K562 (cell line): ENCODE data around the gene ASB11. TPM values are rescaled to one million over a fixed set of nuclear protein-coding genes. Genes with fewer than 3 reads are reported as not detected.

Experiments used
- CREB1 ChIP-seq, 2 experiments: sonication (generic) in 1 of 2; formaldehyde crosslinking in 1 of 2; IDR thresholded peaks; 2 replicates each; pipeline versions ENCODE4 v1.6.1 to v1.8.0; 2012 to 2022; ENCODE audit warnings: inconsistent platforms in 1 of 2, mild to moderate bottlenecking in 1 of 2, missing genetic modification reagents in 1 of 2, moderate library complexity in 1 of 2
- KLF10 ChIP-seq: fragments of 250-450 bp; sonication (Bioruptor Pico); IDR thresholded peaks from 2 replicates; pipeline ENCODE4 v1.6.1; 2021; ENCODE audit warnings: matching md5 sums
- NR2F6 ChIP-seq: fragments of 450-650 bp; formaldehyde crosslinking; IDR thresholded peaks from 2 replicates; pipeline ENCODE4 v1.4.0; 2020; ENCODE audit warnings: mild to moderate bottlenecking
- NUFIP1 ChIP-seq: fragments of 450-650 bp; IDR thresholded peaks from 2 replicates; pipeline ENCODE4 v1.6.1; 2018; ENCODE audit not compliant: partially characterized antibody
- POLR2B ChIP-seq: fragments of 450-650 bp; IDR thresholded peaks from 2 replicates; pipeline ENCODE4 v1.6.1; 2018; ENCODE audit warnings: low read depth; ENCODE audit not compliant: partially characterized antibody
- RFX5 ChIP-seq: IDR thresholded peaks from 2 replicates; pipeline ENCODE4 v1.6.1; 2011; ENCODE audit warnings: low read depth, mild to moderate bottlenecking, improper control_type of control experiment, low read length
- ZNF239 ChIP-seq: fragments of 250-450 bp; sonication (Bioruptor Pico); IDR thresholded peaks from 2 replicates; pipeline ENCODE4 v1.4.0; 2020; ENCODE audit warnings: mild to moderate bottlenecking
- ZNF253 ChIP-seq: fragments of 250-450 bp; sonication (Bioruptor Pico); conservative IDR thresholded peaks from 2 replicates; pipeline ENCODE4 v1.6.1; 2021; ENCODE audit warnings: mild to moderate bottlenecking
- ZNF316 ChIP-seq: fragments of 450-650 bp; IDR thresholded peaks from 2 replicates; pipeline ENCODE4 v1.6.1; 2016
- polyA plus RNA-seq, 8 experiments: library from polyadenylated mRNA; depleted of rRNA in 4 of 8; stranded (reverse) in 5 of 8; unstranded in 3 of 8; fragments of >200 nt; fragmentation: Nextera tagmentation in 2 of 8; fragmentation: Illumina TruSeq in 1 of 8; extraction: Ambion mirVana in 2 of 8; extraction: Trizol in 1 of 8; gene quantifications; 2 replicates each; pipeline versions ENCODE4 v1.2.1 to v1.2.3, GENCODE V29; 2011 to 2014; ENCODE audit warnings: inconsistent platforms in 1 of 8, missing spikeins in 1 of 8
- total RNA-seq, 7 experiments: library from RNA; depleted of rRNA in 6 of 7; stranded (reverse); fragments of >200 nt in 6 of 7; fragmentation: Illumina TruSeq in 2 of 7; extraction: Trizol in 2 of 7; gene quantifications; 2 replicates each; pipeline versions ENCODE4 v1.2.1 to v1.2.3, GENCODE V29; 2011 to 2021; ENCODE audit warnings: low replicate concordance in 1 of 7
- TF ChIP-seq, protein P1 (sequence below): fragments of 450-650 bp; IDR thresholded peaks from 2 replicates; pipeline ENCODE4 v1.6.1; 2016; ENCODE audit warnings: mild to moderate bottlenecking, moderate library complexity
- TF ChIP-seq, protein P2 (sequence below): sonication (generic); formaldehyde crosslinking; IDR thresholded peaks from 2 replicates; pipeline ENCODE4 v1.8.0; 2022; ENCODE audit warnings: mild to moderate bottlenecking, missing genetic modification reagents

Gene ASB11
- total and polyA plus RNA-seq, 9 of the 15 experiments (the other 6 are each of a cell fraction or from before 2014, with no cell fraction given): not detected

DNA sequence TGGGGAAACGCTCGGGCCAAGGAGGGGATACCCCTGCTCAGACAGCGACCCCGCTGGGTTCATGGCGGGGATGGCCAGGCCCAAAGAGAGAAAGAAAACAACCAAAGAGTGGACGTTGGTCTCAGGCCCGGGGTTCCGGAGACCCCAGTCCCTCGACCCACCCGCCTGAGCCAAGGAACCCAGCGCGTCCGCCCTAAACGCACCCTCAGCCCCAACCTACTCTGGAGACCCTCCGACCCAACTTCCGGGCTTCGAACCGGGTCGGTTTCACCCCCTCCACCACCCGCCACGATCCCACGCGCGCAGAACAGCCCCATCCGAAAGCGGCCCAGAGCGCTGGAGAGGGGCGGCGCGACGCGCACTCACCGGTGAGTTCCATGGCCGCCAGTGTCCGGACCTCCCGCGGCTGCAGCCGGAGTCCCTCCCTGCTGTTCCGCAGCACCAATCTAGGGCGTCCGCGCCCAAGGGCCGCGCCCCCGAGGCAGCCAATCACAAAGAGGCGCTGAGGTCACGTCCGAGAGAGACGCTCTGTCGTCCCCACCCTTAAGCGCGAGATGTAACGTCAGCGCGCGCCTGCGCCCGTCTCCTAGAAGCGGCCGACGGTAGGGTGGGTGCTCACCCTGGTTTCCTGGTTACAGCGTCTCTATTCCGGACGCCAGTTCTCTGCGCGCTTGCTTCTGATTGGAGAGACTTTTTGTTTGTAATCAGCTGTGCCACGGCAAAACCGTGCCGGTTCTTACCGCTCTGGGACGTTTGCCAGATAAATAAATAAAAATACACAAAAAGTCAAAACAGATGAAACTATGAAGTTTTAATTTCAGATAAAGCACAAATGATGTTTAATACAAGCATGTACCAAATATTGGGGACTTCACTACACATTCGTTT, 19.9 kb upstream of the ASB11 start, which contains the start of gene PIGA (continued):
- TF ChIP-seq, protein P1, sequence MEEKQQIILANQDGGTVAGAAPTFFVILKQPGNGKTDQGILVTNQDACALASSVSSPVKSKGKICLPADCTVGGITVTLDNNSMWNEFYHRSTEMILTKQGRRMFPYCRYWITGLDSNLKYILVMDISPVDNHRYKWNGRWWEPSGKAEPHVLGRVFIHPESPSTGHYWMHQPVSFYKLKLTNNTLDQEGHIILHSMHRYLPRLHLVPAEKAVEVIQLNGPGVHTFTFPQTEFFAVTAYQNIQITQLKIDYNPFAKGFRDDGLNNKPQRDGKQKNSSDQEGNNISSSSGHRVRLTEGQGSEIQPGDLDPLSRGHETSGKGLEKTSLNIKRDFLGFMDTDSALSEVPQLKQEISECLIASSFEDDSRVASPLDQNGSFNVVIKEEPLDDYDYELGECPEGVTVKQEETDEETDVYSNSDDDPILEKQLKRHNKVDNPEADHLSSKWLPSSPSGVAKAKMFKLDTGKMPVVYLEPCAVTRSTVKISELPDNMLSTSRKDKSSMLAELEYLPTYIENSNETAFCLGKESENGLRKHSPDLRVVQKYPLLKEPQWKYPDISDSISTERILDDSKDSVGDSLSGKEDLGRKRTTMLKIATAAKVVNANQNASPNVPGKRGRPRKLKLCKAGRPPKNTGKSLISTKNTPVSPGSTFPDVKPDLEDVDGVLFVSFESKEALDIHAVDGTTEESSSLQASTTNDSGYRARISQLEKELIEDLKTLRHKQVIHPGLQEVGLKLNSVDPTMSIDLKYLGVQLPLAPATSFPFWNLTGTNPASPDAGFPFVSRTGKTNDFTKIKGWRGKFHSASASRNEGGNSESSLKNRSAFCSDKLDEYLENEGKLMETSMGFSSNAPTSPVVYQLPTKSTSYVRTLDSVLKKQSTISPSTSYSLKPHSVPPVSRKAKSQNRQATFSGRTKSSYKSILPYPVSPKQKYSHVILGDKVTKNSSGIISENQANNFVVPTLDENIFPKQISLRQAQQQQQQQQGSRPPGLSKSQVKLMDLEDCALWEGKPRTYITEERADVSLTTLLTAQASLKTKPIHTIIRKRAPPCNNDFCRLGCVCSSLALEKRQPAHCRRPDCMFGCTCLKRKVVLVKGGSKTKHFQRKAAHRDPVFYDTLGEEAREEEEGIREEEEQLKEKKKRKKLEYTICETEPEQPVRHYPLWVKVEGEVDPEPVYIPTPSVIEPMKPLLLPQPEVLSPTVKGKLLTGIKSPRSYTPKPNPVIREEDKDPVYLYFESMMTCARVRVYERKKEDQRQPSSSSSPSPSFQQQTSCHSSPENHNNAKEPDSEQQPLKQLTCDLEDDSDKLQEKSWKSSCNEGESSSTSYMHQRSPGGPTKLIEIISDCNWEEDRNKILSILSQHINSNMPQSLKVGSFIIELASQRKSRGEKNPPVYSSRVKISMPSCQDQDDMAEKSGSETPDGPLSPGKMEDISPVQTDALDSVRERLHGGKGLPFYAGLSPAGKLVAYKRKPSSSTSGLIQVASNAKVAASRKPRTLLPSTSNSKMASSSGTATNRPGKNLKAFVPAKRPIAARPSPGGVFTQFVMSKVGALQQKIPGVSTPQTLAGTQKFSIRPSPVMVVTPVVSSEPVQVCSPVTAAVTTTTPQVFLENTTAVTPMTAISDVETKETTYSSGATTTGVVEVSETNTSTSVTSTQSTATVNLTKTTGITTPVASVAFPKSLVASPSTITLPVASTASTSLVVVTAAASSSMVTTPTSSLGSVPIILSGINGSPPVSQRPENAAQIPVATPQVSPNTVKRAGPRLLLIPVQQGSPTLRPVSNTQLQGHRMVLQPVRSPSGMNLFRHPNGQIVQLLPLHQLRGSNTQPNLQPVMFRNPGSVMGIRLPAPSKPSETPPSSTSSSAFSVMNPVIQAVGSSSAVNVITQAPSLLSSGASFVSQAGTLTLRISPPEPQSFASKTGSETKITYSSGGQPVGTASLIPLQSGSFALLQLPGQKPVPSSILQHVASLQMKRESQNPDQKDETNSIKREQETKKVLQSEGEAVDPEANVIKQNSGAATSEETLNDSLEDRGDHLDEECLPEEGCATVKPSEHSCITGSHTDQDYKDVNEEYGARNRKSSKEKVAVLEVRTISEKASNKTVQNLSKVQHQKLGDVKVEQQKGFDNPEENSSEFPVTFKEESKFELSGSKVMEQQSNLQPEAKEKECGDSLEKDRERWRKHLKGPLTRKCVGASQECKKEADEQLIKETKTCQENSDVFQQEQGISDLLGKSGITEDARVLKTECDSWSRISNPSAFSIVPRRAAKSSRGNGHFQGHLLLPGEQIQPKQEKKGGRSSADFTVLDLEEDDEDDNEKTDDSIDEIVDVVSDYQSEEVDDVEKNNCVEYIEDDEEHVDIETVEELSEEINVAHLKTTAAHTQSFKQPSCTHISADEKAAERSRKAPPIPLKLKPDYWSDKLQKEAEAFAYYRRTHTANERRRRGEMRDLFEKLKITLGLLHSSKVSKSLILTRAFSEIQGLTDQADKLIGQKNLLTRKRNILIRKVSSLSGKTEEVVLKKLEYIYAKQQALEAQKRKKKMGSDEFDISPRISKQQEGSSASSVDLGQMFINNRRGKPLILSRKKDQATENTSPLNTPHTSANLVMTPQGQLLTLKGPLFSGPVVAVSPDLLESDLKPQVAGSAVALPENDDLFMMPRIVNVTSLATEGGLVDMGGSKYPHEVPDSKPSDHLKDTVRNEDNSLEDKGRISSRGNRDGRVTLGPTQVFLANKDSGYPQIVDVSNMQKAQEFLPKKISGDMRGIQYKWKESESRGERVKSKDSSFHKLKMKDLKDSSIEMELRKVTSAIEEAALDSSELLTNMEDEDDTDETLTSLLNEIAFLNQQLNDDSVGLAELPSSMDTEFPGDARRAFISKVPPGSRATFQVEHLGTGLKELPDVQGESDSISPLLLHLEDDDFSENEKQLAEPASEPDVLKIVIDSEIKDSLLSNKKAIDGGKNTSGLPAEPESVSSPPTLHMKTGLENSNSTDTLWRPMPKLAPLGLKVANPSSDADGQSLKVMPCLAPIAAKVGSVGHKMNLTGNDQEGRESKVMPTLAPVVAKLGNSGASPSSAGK: no peak
- no peak for TF ChIP-seq ZNF239 (CRISPR knock-in tag)
- TF ChIP-seq CREB1 (IDR thresholded peaks at IDR 0.05): peak; percentile 94
- TF ChIP-seq CREB1 (CRISPR knock-in tag; IDR thresholded peaks at IDR 0.05): peak; percentile 88
- TF ChIP-seq NUFIP1: no peak
- peak; percentile 82 for TF ChIP-seq POLR2B
- TF ChIP-seq KLF10 (CRISPR knock-in tag): no peak
- TF ChIP-seq RFX5: no peak
- no peak for TF ChIP-seq NR2F6
- no peak for TF ChIP-seq ZNF253 (CRISPR knock-in tag)
- TF ChIP-seq ZNF316: no peak
- TF ChIP-seq, protein P2, sequence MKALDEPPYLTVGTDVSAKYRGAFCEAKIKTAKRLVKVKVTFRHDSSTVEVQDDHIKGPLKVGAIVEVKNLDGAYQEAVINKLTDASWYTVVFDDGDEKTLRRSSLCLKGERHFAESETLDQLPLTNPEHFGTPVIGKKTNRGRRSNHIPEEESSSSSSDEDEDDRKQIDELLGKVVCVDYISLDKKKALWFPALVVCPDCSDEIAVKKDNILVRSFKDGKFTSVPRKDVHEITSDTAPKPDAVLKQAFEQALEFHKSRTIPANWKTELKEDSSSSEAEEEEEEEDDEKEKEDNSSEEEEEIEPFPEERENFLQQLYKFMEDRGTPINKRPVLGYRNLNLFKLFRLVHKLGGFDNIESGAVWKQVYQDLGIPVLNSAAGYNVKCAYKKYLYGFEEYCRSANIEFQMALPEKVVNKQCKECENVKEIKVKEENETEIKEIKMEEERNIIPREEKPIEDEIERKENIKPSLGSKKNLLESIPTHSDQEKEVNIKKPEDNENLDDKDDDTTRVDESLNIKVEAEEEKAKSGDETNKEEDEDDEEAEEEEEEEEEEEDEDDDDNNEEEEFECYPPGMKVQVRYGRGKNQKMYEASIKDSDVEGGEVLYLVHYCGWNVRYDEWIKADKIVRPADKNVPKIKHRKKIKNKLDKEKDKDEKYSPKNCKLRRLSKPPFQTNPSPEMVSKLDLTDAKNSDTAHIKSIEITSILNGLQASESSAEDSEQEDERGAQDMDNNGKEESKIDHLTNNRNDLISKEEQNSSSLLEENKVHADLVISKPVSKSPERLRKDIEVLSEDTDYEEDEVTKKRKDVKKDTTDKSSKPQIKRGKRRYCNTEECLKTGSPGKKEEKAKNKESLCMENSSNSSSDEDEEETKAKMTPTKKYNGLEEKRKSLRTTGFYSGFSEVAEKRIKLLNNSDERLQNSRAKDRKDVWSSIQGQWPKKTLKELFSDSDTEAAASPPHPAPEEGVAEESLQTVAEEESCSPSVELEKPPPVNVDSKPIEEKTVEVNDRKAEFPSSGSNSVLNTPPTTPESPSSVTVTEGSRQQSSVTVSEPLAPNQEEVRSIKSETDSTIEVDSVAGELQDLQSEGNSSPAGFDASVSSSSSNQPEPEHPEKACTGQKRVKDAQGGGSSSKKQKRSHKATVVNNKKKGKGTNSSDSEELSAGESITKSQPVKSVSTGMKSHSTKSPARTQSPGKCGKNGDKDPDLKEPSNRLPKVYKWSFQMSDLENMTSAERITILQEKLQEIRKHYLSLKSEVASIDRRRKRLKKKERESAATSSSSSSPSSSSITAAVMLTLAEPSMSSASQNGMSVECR (CRISPR knock-in tag): 0 out of 2 replicates have a peak, but pooled peaks have one; percentile 12
